WTC11 (cell line): ENCODE data around the gene HTR4. TPM values are rescaled to one million over a fixed set of nuclear protein-coding genes. Genes with fewer than 3 reads are reported as not detected.

Experiments used
- ATAC-seq: fragments of 200-7000 bp; cut with Tn5 transposase; 2 replicates; pipeline ENCODE4 v1.10.0; 2021; ENCODE audit warnings: mild to moderate bottlenecking, moderate library complexity
- CTCF ChIA-PET: fragments of 300-600 bp; sonication (Branson Sonifier 250); formaldehyde crosslinking; loops from one replicate; lab custom pipeline; 2021; ENCODE audit warnings: antibody characterized with exemption; lab: Charles Lee
- POLR2A ChIA-PET: fragments of 350-600 bp; sonication (Branson Sonifier 250); formaldehyde crosslinking; loops from one replicate; lab custom pipeline; 2021; ENCODE audit warnings: antibody characterized with exemption; lab: Charles Lee
- DNase-seq: peaks from one replicate; pipeline ENCODE4 v3.0.0; 2021; ENCODE audit warnings: low spot score
- H3K27ac Mint-ChIP-seq: 2 replicates; pipeline ENCODE4 v1.8.0; 2021; ENCODE audit warnings: mixed read lengths
- H3K27me3 Mint-ChIP-seq: 2 replicates; pipeline ENCODE4 v1.8.0; 2021; ENCODE audit warnings: low read depth, mild to moderate bottlenecking, moderate library complexity, mixed read lengths
- H3K36me3 Mint-ChIP-seq: 2 replicates; pipeline ENCODE4 v1.8.0; 2021; ENCODE audit warnings: mixed read lengths
- H3K4me1 Mint-ChIP-seq: 2 replicates; pipeline ENCODE4 v1.8.0; 2022; ENCODE audit warnings: mixed read lengths
- H3K4me3 Mint-ChIP-seq: 2 replicates; pipeline ENCODE4 v1.8.0; 2021; ENCODE audit warnings: mild to moderate bottlenecking, moderate library complexity, mixed read lengths
- H3K9me3 Mint-ChIP-seq: 2 replicates; pipeline ENCODE4 v1.8.0; 2021; ENCODE audit warnings: mixed read lengths
- CDX4 ChIP-seq: fragments of 250-450 bp; sonication (Bioruptor Pico); IDR thresholded peaks from 2 replicates; pipeline ENCODE4 v1.9.0; 2021; ENCODE audit warnings: moderate library complexity, mild to moderate bottlenecking, inconsistent platforms, borderline replicate concordance
- CREM ChIP-seq: sonication (generic); formaldehyde crosslinking; IDR thresholded peaks from 2 replicates; pipeline ENCODE4 v1.8.1; 2022; ENCODE audit warnings: mild to moderate bottlenecking, missing genetic modification reagents, moderate library complexity
- ESRRA ChIP-seq: sonication (generic); formaldehyde crosslinking; IDR thresholded peaks from 2 replicates; pipeline ENCODE4 v1.8.1; 2022; ENCODE audit warnings: mild to moderate bottlenecking, missing genetic modification reagents, borderline replicate concordance
- FOXP1 ChIP-seq: sonication (generic); formaldehyde crosslinking; IDR thresholded peaks from 2 replicates; pipeline ENCODE4 v1.8.0; 2022; ENCODE audit warnings: missing genetic modification reagents, mild to moderate bottlenecking, moderate library complexity, borderline replicate concordance
- JAZF1 ChIP-seq: fragments of 250-450 bp; sonication (Bioruptor Pico); IDR thresholded peaks from 2 replicates; pipeline ENCODE4 v1.9.0; 2021; ENCODE audit warnings: moderate library complexity, mild to moderate bottlenecking, inconsistent platforms
- JUN ChIP-seq: sonication (generic); formaldehyde crosslinking; IDR thresholded peaks from 2 replicates; pipeline ENCODE4 v1.8.0; 2023; ENCODE audit warnings: mild to moderate bottlenecking, missing genetic modification reagents
- MAX ChIP-seq: sonication (generic); formaldehyde crosslinking; IDR thresholded peaks from 2 replicates; pipeline ENCODE4 v1.8.0; 2022; ENCODE audit warnings: mild to moderate bottlenecking, missing genetic modification reagents
- MLX ChIP-seq: sonication (generic); formaldehyde crosslinking; IDR thresholded peaks from 2 replicates; pipeline ENCODE4 v1.8.1; 2023; ENCODE audit warnings: mild to moderate bottlenecking, missing genetic modification reagents, moderate library complexity
- NFE2L1 ChIP-seq: sonication (generic); formaldehyde crosslinking; IDR thresholded peaks from 2 replicates; pipeline ENCODE4 v1.8.1; 2023; ENCODE audit warnings: missing genetic modification reagents
- SMAD4 ChIP-seq: sonication (generic); formaldehyde crosslinking; IDR thresholded peaks from 2 replicates; pipeline ENCODE4 v1.8.0; 2022; ENCODE audit warnings: mild to moderate bottlenecking, missing genetic modification reagents
- TEAD1 ChIP-seq: sonication (generic); formaldehyde crosslinking; IDR thresholded peaks from 2 replicates; pipeline ENCODE4 v1.8.0; 2022; ENCODE audit warnings: mild to moderate bottlenecking, missing genetic modification reagents
- TEAD4 ChIP-seq: sonication (generic); formaldehyde crosslinking; IDR thresholded peaks from 2 replicates; pipeline ENCODE4 v1.8.0; 2022; ENCODE audit warnings: mild to moderate bottlenecking, missing genetic modification reagents
- TP53 ChIP-seq: sonication (generic); formaldehyde crosslinking; IDR thresholded peaks from 2 replicates; pipeline ENCODE4 v1.8.1; 2023; ENCODE audit warnings: mild to moderate bottlenecking, missing genetic modification reagents
- ZNF232 ChIP-seq: sonication (generic); formaldehyde crosslinking; IDR thresholded peaks from 2 replicates; pipeline ENCODE4 v1.8.0; 2022; ENCODE audit warnings: mild to moderate bottlenecking, missing genetic modification reagents
- ZNF317 ChIP-seq: sonication (generic); formaldehyde crosslinking; IDR thresholded peaks from 2 replicates; pipeline ENCODE4 v1.8.1; 2023; ENCODE audit warnings: low read depth, mild to moderate bottlenecking, moderate library complexity, missing genetic modification reagents, borderline replicate concordance
- total RNA-seq: library from RNA; stranded (reverse); gene quantifications from 3 replicates; pipeline ENCODE4 v1.2.3, GENCODE V29; 2021
- TF ChIP-seq, protein P1 (sequence below): sonication (generic); formaldehyde crosslinking; IDR thresholded peaks from 2 replicates; pipeline ENCODE4 v1.8.1; 2022; ENCODE audit warnings: missing genetic modification reagents, borderline replicate concordance
- TF ChIP-seq, protein P2 (sequence below): fragments of 250-450 bp; sonication (Bioruptor Pico); IDR thresholded peaks from 2 replicates; pipeline ENCODE4 v1.9.0; 2021; ENCODE audit warnings: mild to moderate bottlenecking
- TF ChIP-seq, protein P3 (sequence below): sonication (generic); formaldehyde crosslinking; IDR thresholded peaks from 2 replicates; pipeline ENCODE4 v1.8.1; 2023; ENCODE audit warnings: mild to moderate bottlenecking, missing genetic modification reagents, borderline replicate concordance
- TF ChIP-seq, protein P4 (sequence below): sonication (generic); formaldehyde crosslinking; IDR thresholded peaks from 2 replicates; pipeline ENCODE4 v1.8.1; 2022; ENCODE audit warnings: mild to moderate bottlenecking, moderate library complexity, missing genetic modification reagents
- TF ChIP-seq, protein P5 (sequence below): sonication (generic); formaldehyde crosslinking; IDR thresholded peaks from 2 replicates; pipeline ENCODE4 v1.8.0; 2022; ENCODE audit warnings: mild to moderate bottlenecking, missing genetic modification reagents

HTR4 gene
- total RNA-seq, 1 experiment from 2014 or later = not detected

DNA sequence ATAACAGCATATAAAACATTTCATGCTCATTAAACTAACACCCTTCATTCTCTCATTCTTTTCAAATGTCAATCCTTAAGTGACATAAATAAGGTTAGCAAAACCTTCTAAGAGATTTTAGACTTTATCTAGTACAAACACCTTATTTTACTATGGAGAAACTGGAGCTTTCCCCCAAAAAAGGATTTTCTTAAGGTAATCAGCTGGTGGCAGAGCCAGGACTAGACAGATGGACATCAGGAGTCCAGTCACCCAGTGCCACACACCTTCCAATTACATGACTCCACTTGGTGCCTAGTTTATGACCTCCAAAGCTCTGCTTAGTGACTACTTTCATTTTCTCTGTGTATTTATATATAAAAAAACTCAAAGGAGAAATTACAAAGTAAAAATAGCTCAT is 70.2 kb downstream of the HTR4 start:
- no peak for DNase-seq
- ChIA-PET POLR2A (no interaction called here), CTCF (interaction anchor here (0.7 kb wide), 1 partner anchor 130 kb away, joined by 3 read pairs; no protein-coding TSS in a partner anchor)
- no peak for ATAC-seq
- H3K4me3 Mint-ChIP-seq = no peak overlapping the region
- H3K36me3 Mint-ChIP-seq = no peaks in the 10 kb centered on the region
- no peaks in the 10 kb centered on the region for H3K27me3 Mint-ChIP-seq
- peaks cover 12% of the 10 kb centered on the region for H3K9me3 Mint-ChIP-seq
- peaks cover 14% of the 10 kb centered on the region for H3K4me1 Mint-ChIP-seq
- no peak overlapping the region for H3K27ac Mint-ChIP-seq
- no peak for TF ChIP-seq TEAD4
- no peak for TF ChIP-seq ESRRA (CRISPR knock-in tag)
- TF ChIP-seq, protein P1, sequence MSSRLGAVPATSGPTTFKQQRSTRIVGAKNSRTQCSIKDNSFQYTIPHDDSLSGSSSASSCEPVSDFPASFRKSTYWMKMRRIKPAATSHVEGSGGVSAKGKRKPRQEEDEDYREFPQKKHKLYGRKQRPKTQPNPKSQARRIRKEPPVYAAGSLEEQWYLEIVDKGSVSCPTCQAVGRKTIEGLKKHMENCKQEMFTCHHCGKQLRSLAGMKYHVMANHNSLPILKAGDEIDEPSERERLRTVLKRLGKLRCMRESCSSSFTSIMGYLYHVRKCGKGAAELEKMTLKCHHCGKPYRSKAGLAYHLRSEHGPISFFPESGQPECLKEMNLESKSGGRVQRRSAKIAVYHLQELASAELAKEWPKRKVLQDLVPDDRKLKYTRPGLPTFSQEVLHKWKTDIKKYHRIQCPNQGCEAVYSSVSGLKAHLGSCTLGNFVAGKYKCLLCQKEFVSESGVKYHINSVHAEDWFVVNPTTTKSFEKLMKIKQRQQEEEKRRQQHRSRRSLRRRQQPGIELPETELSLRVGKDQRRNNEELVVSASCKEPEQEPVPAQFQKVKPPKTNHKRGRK (CRISPR knock-in tag) = no peak
- TF ChIP-seq, protein P2, sequence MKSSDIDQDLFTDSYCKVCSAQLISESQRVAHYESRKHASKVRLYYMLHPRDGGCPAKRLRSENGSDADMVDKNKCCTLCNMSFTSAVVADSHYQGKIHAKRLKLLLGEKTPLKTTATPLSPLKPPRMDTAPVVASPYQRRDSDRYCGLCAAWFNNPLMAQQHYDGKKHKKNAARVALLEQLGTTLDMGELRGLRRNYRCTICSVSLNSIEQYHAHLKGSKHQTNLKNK (CRISPR knock-in tag) = no peak
- no peak for TF ChIP-seq ZNF232 (CRISPR knock-in tag)
- TF ChIP-seq, protein P3, sequence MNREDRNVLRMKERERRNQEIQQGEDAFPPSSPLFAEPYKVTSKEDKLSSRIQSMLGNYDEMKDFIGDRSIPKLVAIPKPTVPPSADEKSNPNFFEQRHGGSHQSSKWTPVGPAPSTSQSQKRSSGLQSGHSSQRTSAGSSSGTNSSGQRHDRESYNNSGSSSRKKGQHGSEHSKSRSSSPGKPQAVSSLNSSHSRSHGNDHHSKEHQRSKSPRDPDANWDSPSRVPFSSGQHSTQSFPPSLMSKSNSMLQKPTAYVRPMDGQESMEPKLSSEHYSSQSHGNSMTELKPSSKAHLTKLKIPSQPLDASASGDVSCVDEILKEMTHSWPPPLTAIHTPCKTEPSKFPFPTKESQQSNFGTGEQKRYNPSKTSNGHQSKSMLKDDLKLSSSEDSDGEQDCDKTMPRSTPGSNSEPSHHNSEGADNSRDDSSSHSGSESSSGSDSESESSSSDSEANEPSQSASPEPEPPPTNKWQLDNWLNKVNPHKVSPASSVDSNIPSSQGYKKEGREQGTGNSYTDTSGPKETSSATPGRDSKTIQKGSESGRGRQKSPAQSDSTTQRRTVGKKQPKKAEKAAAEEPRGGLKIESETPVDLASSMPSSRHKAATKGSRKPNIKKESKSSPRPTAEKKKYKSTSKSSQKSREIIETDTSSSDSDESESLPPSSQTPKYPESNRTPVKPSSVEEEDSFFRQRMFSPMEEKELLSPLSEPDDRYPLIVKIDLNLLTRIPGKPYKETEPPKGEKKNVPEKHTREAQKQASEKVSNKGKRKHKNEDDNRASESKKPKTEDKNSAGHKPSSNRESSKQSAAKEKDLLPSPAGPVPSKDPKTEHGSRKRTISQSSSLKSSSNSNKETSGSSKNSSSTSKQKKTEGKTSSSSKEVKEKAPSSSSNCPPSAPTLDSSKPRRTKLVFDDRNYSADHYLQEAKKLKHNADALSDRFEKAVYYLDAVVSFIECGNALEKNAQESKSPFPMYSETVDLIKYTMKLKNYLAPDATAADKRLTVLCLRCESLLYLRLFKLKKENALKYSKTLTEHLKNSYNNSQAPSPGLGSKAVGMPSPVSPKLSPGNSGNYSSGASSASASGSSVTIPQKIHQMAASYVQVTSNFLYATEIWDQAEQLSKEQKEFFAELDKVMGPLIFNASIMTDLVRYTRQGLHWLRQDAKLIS (CRISPR knock-in tag) = no peak
- no peak for TF ChIP-seq TEAD1 (CRISPR knock-in tag)
- TF ChIP-seq CREM (CRISPR knock-in tag) = no peak
- TF ChIP-seq, protein P4, sequence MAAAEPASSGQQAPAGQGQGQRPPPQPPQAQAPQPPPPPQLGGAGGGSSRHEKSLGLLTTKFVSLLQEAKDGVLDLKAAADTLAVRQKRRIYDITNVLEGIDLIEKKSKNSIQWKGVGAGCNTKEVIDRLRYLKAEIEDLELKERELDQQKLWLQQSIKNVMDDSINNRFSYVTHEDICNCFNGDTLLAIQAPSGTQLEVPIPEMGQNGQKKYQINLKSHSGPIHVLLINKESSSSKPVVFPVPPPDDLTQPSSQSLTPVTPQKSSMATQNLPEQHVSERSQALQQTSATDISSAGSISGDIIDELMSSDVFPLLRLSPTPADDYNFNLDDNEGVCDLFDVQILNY (CRISPR knock-in tag) = no peak
- no peak for TF ChIP-seq MLX (CRISPR knock-in tag)
- TF ChIP-seq FOXP1 = no peak
- TF ChIP-seq JAZF1 = no peak
- no peak for TF ChIP-seq SMAD4 (CRISPR knock-in tag)
- no peak for TF ChIP-seq JUN (CRISPR knock-in tag)
- TF ChIP-seq, protein P5, sequence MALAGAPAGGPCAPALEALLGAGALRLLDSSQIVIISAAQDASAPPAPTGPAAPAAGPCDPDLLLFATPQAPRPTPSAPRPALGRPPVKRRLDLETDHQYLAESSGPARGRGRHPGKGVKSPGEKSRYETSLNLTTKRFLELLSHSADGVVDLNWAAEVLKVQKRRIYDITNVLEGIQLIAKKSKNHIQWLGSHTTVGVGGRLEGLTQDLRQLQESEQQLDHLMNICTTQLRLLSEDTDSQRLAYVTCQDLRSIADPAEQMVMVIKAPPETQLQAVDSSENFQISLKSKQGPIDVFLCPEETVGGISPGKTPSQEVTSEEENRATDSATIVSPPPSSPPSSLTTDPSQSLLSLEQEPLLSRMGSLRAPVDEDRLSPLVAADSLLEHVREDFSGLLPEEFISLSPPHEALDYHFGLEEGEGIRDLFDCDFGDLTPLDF (CRISPR knock-in tag) = no peak
- TF ChIP-seq CDX4 (CRISPR knock-in tag) = no peak
- no peak for TF ChIP-seq MAX
- no peak for TF ChIP-seq ZNF317 (CRISPR knock-in tag)
- no peak for TF ChIP-seq TP53 (CRISPR knock-in tag)
- TF ChIP-seq NFE2L1 = no peak
